NCI-H1092 treated with DMSO at 0.1 percent for 48 hours (cell line): Measurements from ENCODE around the gene CORO2B.

Experiments
- DNase-seq: peaks from one replicate; lab custom pipeline; 2025; lab: John Stamatoyannopoulos, UW

The CORO2B gene

DNA sequence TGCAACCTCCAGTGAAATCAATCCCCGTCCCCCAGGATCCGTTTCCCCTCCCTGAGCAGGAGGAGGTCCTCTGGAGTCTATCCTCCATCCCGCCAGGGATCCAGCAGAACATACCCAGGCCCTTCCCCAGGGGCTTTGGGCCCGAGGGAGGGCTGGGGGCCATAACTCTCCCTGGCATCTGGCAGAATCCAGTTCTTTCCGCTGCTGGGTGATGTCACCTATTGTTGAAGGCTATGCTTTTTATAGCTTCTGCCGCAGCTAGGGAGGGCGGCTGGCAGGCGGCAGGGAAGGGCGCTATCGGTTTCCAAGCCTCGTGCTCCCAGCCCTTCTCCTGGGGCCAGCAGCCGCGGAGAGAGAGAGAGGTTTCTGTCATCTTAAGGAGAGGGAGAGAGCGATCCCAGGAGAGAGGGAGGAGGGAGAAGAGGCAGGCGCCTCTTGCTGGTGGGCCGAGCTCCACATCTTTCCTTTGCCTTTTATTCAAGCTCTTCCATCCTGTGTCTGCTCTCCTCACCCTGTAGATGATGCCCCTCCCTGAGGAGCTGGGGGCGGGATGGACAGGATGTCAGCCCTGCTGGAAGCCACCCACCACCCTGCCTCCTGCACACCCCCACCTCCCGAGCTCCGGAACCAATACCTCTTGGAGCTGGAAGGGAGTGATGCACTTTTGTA lies 121.8 kb downstream of the CORO2B start:
- peak; percentile 79 for DNase-seq

DNA sequence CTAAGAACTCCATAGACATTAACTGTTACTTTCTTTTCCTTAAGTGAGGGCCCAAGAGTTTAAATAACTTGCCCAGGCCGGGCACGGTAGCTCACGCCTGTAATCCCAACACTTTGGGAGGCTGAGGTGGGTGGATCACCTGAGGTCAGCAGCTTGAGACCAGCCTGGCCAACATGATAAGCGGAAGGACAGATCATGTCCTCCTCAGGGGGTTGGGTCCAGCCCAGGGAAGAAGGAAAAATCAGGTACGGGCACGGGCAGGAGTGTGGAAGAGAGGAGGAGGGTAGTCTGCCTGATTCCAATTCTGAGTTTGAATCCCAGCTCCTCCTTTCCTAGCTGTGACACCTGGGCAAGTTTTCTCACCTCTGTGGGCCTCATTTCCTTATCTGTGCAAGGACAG lies 123.1 kb downstream of the CORO2B start:
- no peak for DNase-seq

DNA sequence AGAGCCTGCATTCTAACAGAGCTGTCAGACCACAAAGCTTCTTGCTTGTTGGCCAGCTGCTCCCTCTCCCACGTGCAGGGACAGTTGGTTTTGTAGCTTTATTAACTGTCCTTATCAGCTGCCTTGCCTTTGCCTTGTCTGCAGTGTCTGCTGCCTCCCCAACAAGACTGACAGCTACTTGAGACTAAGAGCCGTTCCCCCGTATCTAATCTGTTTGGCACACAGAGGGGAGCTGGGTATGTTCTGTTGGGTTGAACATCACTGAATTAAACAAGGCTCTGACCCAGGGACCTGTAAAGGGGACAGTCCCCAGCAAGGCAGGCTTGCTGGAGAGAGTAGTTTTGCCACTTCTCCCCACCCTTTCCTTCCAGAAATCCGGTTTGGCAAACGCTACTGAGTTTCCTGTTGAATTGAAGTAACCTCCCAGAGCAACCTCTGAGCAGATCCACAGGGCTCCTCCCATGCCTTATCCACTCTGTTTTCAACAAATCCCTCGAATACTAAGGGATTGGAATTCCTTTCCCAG lies 125.8 kb downstream of the CORO2B start:
- no peak for DNase-seq

DNA sequence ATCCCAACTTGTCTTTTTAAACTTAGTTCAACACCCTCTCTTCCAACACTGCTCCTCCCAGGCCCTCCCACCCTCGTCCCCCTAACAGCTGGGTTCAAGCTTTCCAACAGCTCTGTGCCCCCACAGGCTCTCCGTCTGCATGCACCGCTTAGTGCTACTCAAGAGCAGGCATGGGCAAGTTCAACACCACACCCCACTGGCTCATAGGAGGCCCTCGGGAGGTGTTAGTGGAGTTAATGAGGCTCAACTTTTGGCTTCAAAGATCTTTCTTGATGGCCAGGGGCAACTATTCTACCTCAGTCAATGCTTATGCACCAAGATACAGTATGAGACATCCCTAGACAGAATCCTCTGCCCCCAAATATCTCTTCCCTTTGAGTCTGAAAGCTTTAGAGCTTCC lies 127.5 kb downstream of the CORO2B start:
- no peak for DNase-seq

DNA sequence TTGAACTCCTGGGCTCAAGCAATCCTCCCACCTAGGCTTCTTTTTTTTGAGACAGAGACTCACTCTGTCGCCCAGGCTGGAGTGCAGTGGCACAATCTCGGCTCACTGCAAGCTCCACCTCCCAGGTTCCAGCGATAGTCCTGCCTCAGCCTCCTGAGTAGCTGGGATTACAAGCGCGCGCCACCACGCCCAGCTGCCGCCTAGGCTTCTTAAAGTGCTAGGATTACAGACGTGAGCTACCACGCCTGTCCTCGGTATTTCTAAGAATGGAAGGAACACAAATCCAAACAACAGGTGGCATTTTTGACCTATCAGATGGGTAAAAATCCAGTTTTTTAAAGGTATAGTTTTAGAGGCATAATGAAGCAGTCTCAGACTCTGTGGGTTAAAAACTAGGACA lies 128.1 kb downstream of the CORO2B start:
- DNase-seq, result no peak

DNA sequence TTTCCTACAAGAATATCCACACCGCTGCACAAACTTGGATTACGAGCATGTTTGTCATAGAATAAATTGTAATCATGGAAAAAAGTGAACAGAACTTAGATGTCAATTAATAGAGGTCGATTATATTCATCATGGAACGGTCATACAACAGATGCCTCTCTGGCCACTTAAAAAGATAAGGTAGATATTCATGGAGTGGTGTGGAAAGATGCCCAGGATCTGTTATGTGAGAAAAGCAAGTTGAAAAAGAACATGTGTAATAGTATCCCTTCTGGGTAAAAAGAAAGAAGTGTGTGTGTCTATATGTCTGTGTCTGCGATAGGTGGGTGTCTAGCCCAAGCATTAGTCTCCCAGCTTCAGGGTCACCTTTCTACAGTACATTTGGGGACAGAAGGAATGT lies 128.6 kb downstream of the CORO2B start:
- no peak for DNase-seq

DNA sequence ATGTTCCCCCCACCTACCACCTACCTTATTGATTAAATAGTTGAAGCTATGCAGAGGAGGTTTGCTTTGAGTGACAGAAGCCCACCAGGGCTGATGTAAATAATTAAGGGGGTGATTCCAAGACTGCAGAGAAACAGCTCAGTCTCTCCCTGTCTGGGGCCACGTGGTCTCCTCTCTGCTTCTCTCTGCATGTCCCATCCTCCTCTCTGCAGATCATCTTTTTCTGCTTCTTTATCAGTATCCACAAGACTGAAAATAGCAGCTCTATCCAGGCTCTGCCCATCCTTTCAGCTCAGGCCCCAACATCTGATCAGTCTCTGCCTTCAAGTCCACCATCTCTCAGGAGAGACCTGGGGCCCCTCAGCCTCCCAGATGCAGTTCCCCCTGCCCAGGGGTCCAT lies 131.1 kb downstream of the CORO2B start:
- DNase-seq, result no peak

DNA sequence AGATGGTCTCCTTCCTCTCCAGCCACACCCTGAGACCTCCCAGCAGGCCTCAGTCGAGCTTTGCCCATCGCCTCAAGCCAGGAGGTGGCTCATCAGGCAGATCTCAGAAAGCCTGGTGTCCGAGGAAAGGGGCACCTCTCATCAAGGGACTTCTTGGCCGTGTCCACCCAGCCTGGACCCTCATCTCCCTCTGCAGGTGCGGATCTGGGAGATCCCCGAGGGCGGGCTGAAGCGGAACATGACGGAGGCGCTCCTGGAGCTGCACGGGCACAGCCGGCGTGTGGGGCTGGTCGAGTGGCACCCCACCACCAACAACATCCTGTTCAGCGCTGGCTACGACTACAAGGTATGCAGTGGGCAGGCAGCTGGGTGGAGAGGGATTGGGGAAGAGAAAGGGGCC lies 131.7 kb downstream of the CORO2B start:
- no peak for DNase-seq

DNA sequence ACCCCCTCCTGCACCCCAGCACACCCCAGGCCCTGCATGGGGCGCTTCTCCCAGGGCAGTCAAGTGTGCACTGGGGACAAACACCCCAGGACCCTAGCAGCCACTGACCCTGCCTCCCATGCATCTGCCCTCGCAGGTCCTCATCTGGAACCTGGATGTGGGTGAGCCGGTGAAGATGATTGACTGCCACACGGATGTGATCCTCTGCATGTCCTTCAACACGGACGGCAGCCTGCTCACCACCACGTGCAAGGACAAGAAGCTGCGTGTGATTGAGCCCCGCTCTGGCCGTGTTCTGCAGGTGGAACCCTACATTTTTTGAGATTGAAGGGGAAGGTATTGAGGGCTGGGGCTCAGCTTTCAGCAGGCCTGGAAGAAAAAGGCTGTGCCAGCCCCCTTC lies 132.6 kb downstream of the CORO2B start:
- DNase-seq, result no peak

DNA sequence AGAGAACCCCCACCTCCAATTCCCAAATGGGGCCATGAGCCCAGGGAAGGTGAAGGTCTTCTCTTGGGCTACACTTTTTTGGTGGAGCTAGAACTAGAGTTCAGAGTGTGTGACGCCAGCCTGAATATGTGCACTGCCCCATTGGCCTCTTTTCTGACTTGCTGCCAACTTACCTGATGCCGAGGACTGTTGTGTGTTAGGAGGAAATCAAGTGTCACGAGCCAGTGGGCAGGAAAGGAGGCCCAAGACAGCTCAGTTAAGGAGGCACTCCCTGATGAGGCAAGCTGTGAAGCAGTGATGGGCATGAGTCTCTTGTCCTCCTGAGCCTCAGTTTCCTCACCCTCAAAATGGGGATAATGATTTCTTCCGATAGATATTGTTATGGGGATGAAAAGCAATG lies 134.1 kb downstream of the CORO2B start:
- no peak for DNase-seq

DNA sequence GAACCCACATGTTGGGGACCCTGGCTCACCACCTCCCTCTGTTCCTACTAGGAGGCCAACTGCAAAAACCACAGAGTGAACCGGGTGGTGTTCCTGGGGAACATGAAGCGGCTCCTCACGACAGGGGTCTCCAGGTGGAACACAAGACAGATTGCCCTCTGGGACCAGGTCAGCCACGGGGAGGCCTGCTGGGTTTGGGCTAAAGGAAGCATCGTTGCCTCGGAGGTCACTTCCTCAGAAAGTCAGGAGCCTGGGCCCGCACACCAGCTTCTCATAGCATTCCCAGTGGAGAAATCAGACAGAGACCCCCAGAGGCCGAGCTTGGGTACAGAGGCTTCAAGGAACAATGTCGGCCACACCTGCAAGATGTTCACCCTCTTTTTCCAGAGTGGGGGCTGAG lies 135.1 kb downstream of the CORO2B start:
- no peak for DNase-seq

DNA sequence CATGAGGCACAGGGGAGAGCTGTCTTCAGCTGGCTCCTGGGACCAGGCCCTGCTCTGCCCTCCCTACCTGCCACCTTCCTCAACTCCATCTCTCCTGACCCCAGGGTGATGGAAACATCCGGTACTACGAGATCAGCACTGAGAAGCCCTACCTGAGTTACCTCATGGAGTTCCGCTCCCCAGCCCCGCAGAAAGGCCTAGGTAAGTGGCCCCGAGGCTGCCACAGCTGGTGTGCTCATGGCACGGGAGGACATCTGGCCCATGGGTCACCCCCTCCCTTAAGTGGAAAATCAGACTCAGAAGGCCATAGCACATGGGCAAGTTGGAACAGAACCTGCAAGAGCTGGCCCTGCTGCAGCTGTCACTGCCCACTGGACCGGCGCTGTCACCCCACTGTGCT lies 136.3 kb downstream of the CORO2B start:
- DNase-seq, result no peak

DNA sequence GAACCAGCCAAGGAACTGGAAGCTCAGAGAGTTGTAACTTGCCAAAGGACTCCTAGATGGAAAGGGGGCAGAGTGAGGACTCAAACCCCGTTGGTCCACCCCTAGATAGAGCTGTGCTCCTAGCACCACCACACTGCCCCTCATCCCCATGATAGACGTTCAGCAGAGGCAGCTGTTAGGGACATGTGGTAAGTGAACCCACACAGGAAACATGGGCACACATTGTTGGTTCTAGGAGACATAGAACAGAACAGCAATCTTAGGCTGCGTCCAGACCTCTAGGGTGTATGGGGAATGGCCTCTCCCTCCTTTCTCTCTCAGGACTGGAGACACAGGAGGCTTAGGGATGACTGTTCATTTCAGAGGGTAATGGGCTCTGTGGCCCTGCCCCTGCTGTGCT lies 139.2 kb downstream of the CORO2B start:
- no peak for DNase-seq

DNA sequence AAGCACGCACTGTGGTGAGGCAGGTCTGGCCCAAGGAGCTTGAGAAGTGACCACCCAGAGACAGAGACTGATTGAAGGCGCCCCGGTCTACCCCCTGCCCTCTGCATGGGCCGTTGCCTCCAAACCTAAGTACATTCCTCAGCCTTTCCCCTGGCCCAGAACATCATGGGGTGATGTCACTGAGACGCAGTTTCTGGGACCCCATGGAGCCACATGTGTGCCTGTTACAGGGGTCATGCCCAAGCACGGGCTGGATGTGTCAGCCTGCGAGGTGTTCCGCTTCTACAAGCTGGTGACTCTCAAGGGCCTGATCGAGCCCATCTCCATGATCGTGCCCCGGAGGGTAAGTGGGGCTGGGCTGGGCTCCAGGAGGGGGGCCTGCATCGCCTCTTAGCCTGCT lies 139.7 kb downstream of the CORO2B start:
- no peak for DNase-seq

DNA sequence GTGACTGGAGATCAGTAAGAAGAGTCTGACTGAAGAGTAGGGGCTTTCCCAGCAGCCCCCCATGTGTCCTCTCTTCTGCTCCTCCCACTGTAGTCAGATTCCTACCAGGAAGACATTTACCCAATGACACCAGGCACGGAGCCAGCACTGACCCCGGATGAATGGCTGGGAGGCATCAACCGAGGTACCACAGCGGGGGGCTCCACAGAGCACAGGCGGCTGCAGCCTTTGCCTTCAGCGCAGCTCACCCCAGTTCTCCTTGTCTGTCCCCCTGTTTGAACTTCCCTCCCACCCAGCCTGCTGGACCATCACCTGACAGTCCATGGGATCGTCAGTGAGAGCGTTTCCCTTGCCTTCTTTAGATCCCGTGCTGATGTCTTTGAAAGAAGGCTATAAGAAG lies 140.3 kb downstream of the CORO2B start:
- DNase-seq, result no peak

DNA sequence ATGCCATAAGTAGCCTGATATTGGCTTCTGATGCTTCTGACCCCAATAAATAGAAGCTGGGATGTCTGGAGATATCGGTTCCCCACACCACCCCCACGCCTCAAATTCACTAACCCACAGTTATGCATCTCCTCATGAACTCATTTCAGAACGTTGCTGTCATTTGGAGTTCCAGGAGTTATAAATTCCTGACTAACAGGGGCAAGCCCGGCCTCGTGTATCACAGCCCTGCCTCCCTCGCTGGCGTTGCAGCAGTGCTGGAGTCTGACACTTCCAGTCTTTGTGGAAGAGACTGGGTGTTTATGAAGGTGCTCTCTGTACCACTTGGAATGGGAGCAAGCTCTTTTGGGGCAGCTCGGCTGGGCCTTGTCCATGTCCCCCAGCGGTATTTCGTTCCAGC lies 140.9 kb downstream of the CORO2B start:
- DNase-seq, result no peak

DNA sequence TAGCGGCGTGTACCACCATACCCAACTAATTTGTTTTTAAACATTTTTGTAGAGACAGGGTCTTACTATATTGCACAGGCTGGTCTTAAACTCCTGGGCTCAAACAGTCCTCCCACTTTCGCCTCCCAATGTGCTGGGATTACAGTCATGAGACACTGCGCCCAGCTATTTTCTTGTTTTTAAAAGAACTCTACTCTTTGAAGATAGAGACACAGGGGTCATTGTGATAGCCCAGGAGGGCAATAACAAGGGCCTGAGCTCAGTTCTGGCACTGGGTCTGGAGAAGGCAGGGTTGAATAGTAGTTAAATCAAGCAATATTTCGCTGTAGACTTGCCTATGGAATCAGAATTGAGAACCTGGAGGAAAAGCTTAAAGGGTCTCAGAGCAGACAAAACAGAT lies 143.1 kb downstream of the CORO2B start:
- DNase-seq, result no peak

DNA sequence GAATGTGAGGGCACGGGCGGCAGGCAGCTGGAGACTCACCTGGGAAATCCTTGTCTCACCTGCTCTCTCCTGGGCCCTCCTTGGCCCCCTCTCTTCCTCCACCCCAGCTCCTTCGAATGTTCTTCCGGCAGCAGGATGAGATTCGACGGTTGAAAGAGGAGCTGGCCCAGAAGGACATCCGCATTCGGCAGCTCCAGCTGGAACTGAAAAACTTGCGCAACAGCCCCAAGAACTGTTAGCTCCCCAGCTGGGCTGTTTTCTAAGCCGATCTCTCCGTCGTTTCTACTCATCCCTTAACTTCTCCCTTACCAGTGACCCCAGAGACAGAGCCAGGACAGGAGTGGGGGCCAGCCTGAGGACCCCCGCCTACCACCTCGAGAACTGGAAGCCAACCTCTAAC lies 146.9 kb downstream of the CORO2B start:
- DNase-seq, result no peak

DNA sequence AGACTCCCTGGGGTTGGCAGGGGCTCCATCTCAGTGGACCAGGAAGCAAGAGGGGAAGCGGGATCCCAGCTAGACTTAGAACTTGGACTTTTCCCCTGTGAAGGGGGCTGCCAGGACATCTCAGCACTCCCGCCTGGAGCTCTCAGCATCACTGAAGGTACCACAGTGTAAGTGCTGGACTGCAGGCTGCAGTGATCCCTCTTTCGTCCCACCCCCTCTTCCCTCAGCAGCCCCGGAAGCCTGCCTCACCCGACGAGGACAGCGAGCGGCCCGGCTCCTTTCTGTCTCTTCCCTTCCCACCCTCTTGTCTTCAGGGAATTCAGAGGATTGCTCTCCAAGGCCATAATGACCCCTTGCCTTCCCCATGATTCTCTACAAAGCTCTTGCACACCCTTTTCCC lies 147.5 kb downstream of the CORO2B start:
- DNase-seq, result no peak

DNA sequence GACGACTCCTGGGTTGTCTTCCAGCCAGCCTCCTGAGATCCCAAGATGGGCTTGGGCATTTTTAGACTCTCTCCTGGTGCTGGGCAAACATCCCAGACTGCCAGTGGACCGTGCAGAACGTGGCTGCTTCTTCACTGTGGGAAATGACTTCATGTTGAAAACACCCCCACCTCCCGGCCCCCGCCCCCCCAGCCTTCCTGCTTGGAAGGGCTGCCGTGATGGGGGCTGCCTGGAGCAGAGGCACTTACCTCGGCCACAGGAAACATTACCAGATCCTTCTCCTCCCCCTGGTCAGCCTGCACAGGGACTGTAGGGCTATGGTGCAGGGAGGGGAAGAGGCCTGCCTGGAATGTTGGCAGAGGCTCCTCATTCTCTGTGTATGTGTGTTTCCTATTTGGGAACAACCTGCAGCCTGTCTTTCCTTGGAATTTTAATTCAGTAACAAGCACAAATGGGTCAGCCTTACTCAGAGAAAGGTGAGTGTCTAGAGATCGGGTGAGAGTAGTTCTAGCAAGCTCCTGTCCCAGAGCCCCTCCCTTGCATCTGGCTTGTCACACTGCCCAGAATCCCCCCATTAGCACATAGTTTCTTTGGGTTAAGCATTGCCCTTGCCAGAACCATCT lies 151.1 kb downstream of the CORO2B start:
- DNase-seq, result no peak

DNA sequence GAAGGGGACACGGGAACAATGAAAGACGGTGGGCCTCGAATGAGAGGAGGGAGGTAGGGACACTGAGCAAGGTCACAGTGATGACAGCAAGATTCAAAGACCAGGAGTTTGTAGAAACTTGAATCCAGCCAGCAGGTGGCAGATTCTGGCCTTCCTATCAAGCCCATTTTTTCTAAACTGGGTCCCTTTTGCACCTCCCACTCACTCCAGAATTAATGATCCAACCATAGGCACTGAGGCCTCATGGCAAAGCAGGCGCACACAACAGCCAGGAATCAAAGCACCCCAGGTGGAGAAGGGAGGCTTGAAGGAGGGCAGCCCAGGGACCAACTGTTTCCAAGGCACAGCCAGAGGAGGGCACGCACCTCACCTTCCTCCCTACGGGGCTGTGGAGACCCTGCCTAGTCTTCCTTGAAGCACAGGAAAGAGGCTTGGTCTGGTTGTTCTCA lies 151.7 kb downstream of the CORO2B start:
- peak; percentile 2 for DNase-seq

DNA sequence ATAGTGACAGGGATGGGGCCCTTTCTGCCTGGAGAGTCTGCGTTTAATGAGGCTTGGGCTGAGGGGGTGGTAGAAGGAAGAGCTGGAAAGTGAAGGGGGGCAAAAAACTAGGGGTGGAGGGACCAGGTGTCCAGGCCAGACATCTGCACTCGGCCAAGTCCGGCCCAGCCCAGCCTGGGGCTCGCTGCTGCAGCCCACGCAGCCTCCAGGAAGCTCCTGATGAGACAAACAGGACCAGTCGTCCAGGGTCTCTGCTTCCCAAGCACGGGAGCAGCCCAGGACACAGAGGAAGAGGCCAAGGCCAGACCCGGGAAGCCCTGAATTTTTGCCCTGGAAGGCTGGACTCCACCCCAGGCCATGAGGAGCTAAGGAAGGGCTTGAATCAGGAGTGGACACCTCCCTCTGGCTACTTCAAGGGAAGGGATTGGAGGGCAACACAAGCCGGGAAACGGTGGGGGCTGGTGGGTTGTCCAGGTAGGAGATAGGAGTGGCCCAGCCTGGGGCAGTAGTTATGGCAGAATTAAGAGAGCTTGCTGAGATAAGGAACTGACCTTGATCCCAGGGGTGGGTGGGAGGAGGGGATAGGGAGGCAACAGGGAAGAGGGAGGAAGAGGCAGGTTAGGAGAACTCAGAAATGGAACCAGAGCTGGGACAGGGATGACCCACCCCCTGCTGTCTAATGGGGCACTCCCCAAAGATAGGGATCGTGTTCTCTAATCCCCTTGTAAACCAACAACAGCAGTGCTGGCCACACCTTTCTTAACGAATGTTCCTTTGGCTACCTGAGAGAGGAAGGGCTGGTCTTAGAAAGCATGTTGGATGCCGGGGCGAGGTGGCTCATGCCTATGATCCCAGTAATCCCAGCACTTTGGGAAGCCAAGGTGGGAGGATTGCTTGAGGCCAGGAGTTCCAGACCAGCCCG lies 152.4 kb downstream of the CORO2B start:
- DNase-seq, result no peak

DNA sequence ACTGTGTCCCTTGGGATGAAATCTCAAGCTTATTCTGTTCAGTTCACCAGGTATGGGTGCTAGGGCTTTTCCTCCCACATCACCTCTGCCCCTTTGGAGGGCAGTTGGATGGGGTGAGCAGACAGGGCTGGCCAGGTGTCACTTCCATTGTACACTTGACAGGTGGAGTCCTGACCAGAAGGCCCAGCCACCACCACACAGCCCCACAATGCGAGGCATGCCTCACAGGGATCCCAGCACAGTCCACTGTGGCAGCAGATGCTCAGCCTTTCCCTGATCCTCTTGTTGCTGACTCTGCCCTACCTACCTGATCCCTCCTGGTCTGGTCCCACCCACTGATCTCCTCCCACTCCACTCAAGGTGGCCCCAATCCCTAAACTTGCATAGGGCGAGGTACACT lies 153.7 kb downstream of the CORO2B start:
- DNase-seq, result no peak
